HCT116 (cell line): ENCODE data around the gene MARCHF3. TPM values are rescaled to one million over a fixed set of nuclear protein-coding genes. Genes with fewer than 3 reads are reported as not detected.

Experiments used
- ATAC-seq: fragments of 200-7000 bp; cut with Tn5 transposase; 2 replicates; pipeline ENCODE4 v1.9.1; 2020; ENCODE audit warnings: mild to moderate bottlenecking, moderate library complexity
- BruUV-seq: library from RNA; stranded (reverse); fragments of 400-500 nt; replicated peaks from 2 replicates; lab custom pipeline; 2021; lab: Mats Ljungman, UMichigan
- CTCF ChIA-PET: fragments of 300-600 bp; sonication (Branson Sonifier 250); formaldehyde crosslinking; loops from one replicate; lab custom pipeline; 2021; ENCODE audit warnings: antibody characterized with exemption; lab: Charles Lee
- POLR2A ChIA-PET: fragments of 300-600, 350-600 bp; sonication (Branson Sonifier 250); formaldehyde crosslinking; loops from one replicate; lab custom pipeline; 2021; ENCODE audit warnings: antibody characterized with exemption; lab: Charles Lee
- RAD21 ChIA-PET, 2 experiments: fragments of 300-600 bp; sonication (Branson Sonifier 250); formaldehyde crosslinking; loops; one replicate each; lab custom pipeline; 2023; ENCODE audit warnings: low total read pairs in 2 of 2; ENCODE audit not compliant: uncharacterized antibody in 2 of 2, unreplicated experiment in 2 of 2, low non-redundant PET in 1 of 2; lab: Charles Lee
- DNase-seq: peaks from one replicate; pipeline ENCODE4 v3.0.0-alpha.2; 2010; ENCODE audit warnings: low read depth, low spot score
- H2AFZ ChIP-seq: fragments of 200-600 bp; shearing (Covaris generic), sonication (generic); 2 replicates; pipeline ENCODE4 v1.6.1; 2017; ENCODE audit warnings: low read depth, mixed run types, mixed read lengths, antibody characterized with exemption, low read length; ENCODE audit not compliant: poor library complexity, severe bottlenecking
- H3K27ac ChIP-seq: 2 replicates; pipeline ENCODE4 v1.5.1; 2012; ENCODE audit warnings: low read depth, low read length
- H3K27me3 ChIP-seq: fragments of 200-600 bp; sonication (generic); 2 replicates; pipeline ENCODE4 v1.6.1; 2016; ENCODE audit warnings: mixed run types, low read length, mixed read lengths; ENCODE audit not compliant: insufficient read depth
- H3K36me3 ChIP-seq, 2 experiments: fragments of 200-500 bp in 1 of 2; fragments of 200-600 bp in 1 of 2; sonication (Bioruptor generic) in 1 of 2; sonication (generic) in 1 of 2; 2 replicates each; pipeline versions ENCODE4 v1.5.1 to v1.6.1; 2014 to 2016; ENCODE audit warnings: low read length in 2 of 2, inconsistent platforms in 1 of 2, mixed read lengths in 1 of 2, mixed run types in 1 of 2; ENCODE audit not compliant: insufficient read depth in 2 of 2, control insufficient read depth in 1 of 2
- H3K4me1 ChIP-seq, 2 experiments: fragments of 200-600 bp in 1 of 2; sonication (generic) in 1 of 2; 2 replicates each; pipeline versions ENCODE4 v1.5.1 to v1.6.1; 2012 to 2017; ENCODE audit warnings: low read length in 2 of 2, inconsistent platforms in 1 of 2, mild to moderate bottlenecking in 1 of 2, mixed read lengths in 1 of 2, mixed run types in 1 of 2, moderate library complexity in 1 of 2; ENCODE audit not compliant: insufficient read depth in 2 of 2, control insufficient read depth in 1 of 2
- H3K4me2 ChIP-seq: fragments of 200-600 bp; sonication (generic); 2 replicates; pipeline ENCODE4 v1.6.1; 2017; ENCODE audit warnings: mixed run types, low read length, mixed read lengths
- H3K4me3 ChIP-seq, 2 experiments: fragments of 200-600 bp in 1 of 2; sonication (generic) in 1 of 2; replicated peaks in 1 of 2; 2 replicates each; pipeline ENCODE4 v1.5.1; 2011 to 2016; ENCODE audit warnings: low read length in 2 of 2, control low read depth in 1 of 2, low read depth in 1 of 2, mild to moderate bottlenecking in 1 of 2, mixed read lengths in 1 of 2, mixed run types in 1 of 2
- H3K79me2 ChIP-seq: fragments of 200-600 bp; sonication (generic); 2 replicates; pipeline ENCODE4 v1.6.1; 2017; ENCODE audit warnings: mild to moderate bottlenecking, mixed run types, low read length, moderate library complexity, mixed read lengths; ENCODE audit not compliant: insufficient read depth
- H3K9ac ChIP-seq: fragments of 200-600 bp; sonication (generic); 2 replicates; pipeline ENCODE4 v1.6.1; 2016; ENCODE audit warnings: low read length, mixed read lengths
- H3K9me2 ChIP-seq: fragments of 200-600 bp; sonication (generic), shearing (Covaris generic); 2 replicates; pipeline ENCODE4 v1.6.1; 2017; ENCODE audit warnings: mixed run types, mild to moderate bottlenecking, moderate library complexity; ENCODE audit not compliant: insufficient read depth
- H3K9me3 ChIP-seq, 2 experiments: fragments of 200-500 bp in 1 of 2; fragments of 200-600 bp in 1 of 2; sonication (Bioruptor generic) in 1 of 2; sonication (generic) in 1 of 2; 2 replicates each; pipeline ENCODE4 v1.6.1; 2014 to 2017; ENCODE audit warnings: low read length in 2 of 2, mixed read lengths in 2 of 2, inconsistent platforms in 1 of 2, low read depth in 1 of 2, mild to moderate bottlenecking in 1 of 2, mixed run types in 1 of 2, moderate library complexity in 1 of 2; ENCODE audit not compliant: control insufficient read depth in 1 of 2, insufficient read depth in 1 of 2
- H4K20me1 ChIP-seq: fragments of 200-600 bp; sonication (generic), shearing (Covaris generic); 2 replicates; pipeline ENCODE4 v1.6.1; 2017; ENCODE audit warnings: mixed run types, mild to moderate bottlenecking, moderate library complexity; ENCODE audit not compliant: insufficient read depth
- CEBPB ChIP-seq: IDR thresholded peaks from 2 replicates; pipeline ENCODE4 v1.6.1; 2012; ENCODE audit warnings: low read depth
- ELF1 ChIP-seq: IDR thresholded peaks from 2 replicates; pipeline ENCODE4 v1.6.1; 2012; ENCODE audit warnings: low read depth, borderline replicate concordance
- FOSL1 ChIP-seq: IDR thresholded peaks from 2 replicates; pipeline ENCODE4 v1.6.1; 2012; ENCODE audit warnings: low read depth
- RAD21 ChIP-seq: IDR thresholded peaks from 2 replicates; pipeline ENCODE4 v1.6.1; 2012; ENCODE audit warnings: low read depth, mild to moderate bottlenecking
- SP1 ChIP-seq: IDR thresholded peaks from 2 replicates; pipeline ENCODE4 v1.6.1; 2012; ENCODE audit warnings: low read depth
- TCF7L2 ChIP-seq: IDR thresholded peaks from 2 replicates; pipeline ENCODE4 v1.7.0; 2011; ENCODE audit warnings: borderline replicate concordance, inconsistent platforms; ENCODE audit not compliant: insufficient read depth, insufficient read length; ENCODE audit errors: extremely low read depth
- YY1 ChIP-seq: IDR thresholded peaks from 2 replicates; pipeline ENCODE4 v1.6.1; 2011; ENCODE audit warnings: low read length, low read depth, moderate library complexity, mild to moderate bottlenecking; ENCODE audit not compliant: insufficient replicate concordance; ENCODE audit errors: extremely low read depth
- ZFX ChIP-seq: fragments of 450-650 bp; IDR thresholded peaks from 2 replicates; pipeline ENCODE4 v1.6.1; 2017
- intact Hi-C: fragments of 100-400 bp; cut with micrococcal nuclease; formaldehyde crosslinking; loops from 2 replicates; pipeline ENCODE4 v1.10.0; 2022
- total RNA-seq: library from RNA; stranded (reverse); gene quantifications from one replicate; pipeline ENCODE4 v1.2.1, GENCODE V29; 2021; ENCODE audit not compliant: unreplicated experiment
- TF ChIP-seq, protein P1 (sequence below): IDR thresholded peaks from 2 replicates; pipeline ENCODE4 v1.6.1; 2012; ENCODE audit warnings: low read depth
- TF ChIP-seq, protein P2 (sequence below): IDR thresholded peaks from 2 replicates; pipeline ENCODE4 v1.6.1; 2012
- TF ChIP-seq, protein P3 (sequence below), 3 experiments: fragments of 200-600 bp in 1 of 3; sonication (generic) in 1 of 3; IDR thresholded peaks in 2 of 3; conservative IDR thresholded peaks in 1 of 3; 2 replicates each; pipeline ENCODE4 v1.5.1; 2012 to 2017; ENCODE audit warnings: low read depth in 2 of 3, low read length in 2 of 3, antibody characterized with exemption in 1 of 3, borderline replicate concordance in 1 of 3, control low read depth in 1 of 3, mild to moderate bottlenecking in 1 of 3, mixed read lengths in 1 of 3, mixed run types in 1 of 3, moderate library complexity in 1 of 3; ENCODE audit not compliant: insufficient read depth in 1 of 3

The MARCHF3 gene
- total RNA-seq, 1 experiment from 2014 or later: 2.3 TPM

DNA sequence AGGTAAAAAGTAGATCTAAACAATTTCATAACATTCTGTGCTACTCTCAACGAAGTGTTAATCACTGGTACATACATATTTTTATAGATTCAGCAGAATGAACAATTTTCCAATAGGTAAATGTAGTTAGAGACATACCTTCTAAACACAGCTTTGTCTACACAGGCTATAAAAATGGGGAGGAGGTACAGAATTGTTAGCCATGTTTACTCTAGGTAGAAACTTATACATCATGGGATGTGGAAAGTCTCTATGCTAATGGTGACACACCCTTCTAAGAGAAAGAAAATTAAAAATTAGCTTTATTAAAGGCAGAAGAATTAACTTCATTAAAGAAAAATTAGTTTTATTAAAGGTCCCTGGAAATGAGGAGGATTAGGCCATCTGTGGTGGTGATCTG, 31.2 kb upstream of the MARCHF3 start:
- Histone ChIP-seq H2AFZ (no peak overlapping the region), H3K9me2 (0 out of 2 replicates have a peak, but pooled peaks cover 2% of the 10 kb centered on the region), H3K36me3 (no peaks in the 10 kb centered on the region), H3K27ac (no peak overlapping the region), H3K79me2 (no peaks in the 10 kb centered on the region), H3K4me1 (no peaks in the 10 kb centered on the region), H3K27me3 (no peaks in the 10 kb centered on the region), H3K9ac (no peak overlapping the region), H3K4me2 (no peak overlapping the region), H3K9me3 (no peaks in the 10 kb centered on the region), H3K4me3 (no peak overlapping the region), H4K20me1 (0 out of 2 replicates have a peak, but pooled peaks cover 2% of the 10 kb centered on the region)
- RAD21 ChIA-PET: no interaction called here
- ATAC-seq (no peak), DNase-seq (no peak)
- intact Hi-C loops: no loop called here
- CTCF ChIA-PET: no interaction called here
- TF ChIP-seq TCF7L2 (no peak), YY1 (no peak), RAD21 (no peak), FOSL1 (no peak), ZFX (no peak), CEBPB (no peak), ELF1 (no peak), SP1 (no peak)
- TF ChIP-seq, protein P1, sequence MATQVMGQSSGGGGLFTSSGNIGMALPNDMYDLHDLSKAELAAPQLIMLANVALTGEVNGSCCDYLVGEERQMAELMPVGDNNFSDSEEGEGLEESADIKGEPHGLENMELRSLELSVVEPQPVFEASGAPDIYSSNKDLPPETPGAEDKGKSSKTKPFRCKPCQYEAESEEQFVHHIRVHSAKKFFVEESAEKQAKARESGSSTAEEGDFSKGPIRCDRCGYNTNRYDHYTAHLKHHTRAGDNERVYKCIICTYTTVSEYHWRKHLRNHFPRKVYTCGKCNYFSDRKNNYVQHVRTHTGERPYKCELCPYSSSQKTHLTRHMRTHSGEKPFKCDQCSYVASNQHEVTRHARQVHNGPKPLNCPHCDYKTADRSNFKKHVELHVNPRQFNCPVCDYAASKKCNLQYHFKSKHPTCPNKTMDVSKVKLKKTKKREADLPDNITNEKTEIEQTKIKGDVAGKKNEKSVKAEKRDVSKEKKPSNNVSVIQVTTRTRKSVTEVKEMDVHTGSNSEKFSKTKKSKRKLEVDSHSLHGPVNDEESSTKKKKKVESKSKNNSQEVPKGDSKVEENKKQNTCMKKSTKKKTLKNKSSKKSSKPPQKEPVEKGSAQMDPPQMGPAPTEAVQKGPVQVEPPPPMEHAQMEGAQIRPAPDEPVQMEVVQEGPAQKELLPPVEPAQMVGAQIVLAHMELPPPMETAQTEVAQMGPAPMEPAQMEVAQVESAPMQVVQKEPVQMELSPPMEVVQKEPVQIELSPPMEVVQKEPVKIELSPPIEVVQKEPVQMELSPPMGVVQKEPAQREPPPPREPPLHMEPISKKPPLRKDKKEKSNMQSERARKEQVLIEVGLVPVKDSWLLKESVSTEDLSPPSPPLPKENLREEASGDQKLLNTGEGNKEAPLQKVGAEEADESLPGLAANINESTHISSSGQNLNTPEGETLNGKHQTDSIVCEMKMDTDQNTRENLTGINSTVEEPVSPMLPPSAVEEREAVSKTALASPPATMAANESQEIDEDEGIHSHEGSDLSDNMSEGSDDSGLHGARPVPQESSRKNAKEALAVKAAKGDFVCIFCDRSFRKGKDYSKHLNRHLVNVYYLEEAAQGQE: no peak
- TF ChIP-seq, protein P2, sequence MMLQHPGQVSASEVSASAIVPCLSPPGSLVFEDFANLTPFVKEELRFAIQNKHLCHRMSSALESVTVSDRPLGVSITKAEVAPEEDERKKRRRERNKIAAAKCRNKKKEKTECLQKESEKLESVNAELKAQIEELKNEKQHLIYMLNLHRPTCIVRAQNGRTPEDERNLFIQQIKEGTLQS: no peak
- TF ChIP-seq, protein P3, sequence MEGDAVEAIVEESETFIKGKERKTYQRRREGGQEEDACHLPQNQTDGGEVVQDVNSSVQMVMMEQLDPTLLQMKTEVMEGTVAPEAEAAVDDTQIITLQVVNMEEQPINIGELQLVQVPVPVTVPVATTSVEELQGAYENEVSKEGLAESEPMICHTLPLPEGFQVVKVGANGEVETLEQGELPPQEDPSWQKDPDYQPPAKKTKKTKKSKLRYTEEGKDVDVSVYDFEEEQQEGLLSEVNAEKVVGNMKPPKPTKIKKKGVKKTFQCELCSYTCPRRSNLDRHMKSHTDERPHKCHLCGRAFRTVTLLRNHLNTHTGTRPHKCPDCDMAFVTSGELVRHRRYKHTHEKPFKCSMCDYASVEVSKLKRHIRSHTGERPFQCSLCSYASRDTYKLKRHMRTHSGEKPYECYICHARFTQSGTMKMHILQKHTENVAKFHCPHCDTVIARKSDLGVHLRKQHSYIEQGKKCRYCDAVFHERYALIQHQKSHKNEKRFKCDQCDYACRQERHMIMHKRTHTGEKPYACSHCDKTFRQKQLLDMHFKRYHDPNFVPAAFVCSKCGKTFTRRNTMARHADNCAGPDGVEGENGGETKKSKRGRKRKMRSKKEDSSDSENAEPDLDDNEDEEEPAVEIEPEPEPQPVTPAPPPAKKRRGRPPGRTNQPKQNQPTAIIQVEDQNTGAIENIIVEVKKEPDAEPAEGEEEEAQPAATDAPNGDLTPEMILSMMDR (IDR thresholded peaks at IDR 0.05 in 2 of 3, conservative IDR thresholded peaks at IDR 0.05 in 1 of 3; ENCODE audit: borderline replicate concordance in 1 of 3, insufficient read depth in 1 of 3, low read depth in 2 of 3, low read length in 2 of 3): no peak
- BruUV-seq: no TSS peak
- POLR2A ChIA-PET: no interaction called here
